DMS79 (cell line): ENCODE measurements around the gene SH3BP1.

Source experiments
- DNase-seq: peaks from one replicate; lab custom pipeline; 2025; lab: John Stamatoyannopoulos, UW

SH3BP1 gene

GRCh38 chr22:37616201-37617083, 23.0 kb upstream of the SH3BP1 start:
- DNase-seq = no peak

- DNase-seq = no peak
Measured at GRCh38 chr22:37617431-37617830, 22.0 kb upstream of the SH3BP1 start.

GRCh38 chr22:37618072-37618656, 21.3 kb upstream of the SH3BP1 start:
- DNase-seq = no peak

- no peak for DNase-seq
Measured at GRCh38 chr22:37618674-37619073, 20.8 kb upstream of the SH3BP1 start.

GRCh38 chr22:37619991-37620390, 19.5 kb upstream of the SH3BP1 start:
- DNase-seq = no peak

GRCh38 chr22:37621352-37621860, 18.1 kb upstream of the SH3BP1 start:
- no peak for DNase-seq

- no peak for DNase-seq
Measured at GRCh38 chr22:37623075-37624016, 16.1 kb upstream of the SH3BP1 start.

GRCh38 chr22:37624017-37624365, 15.5 kb upstream of the SH3BP1 start:
- DNase-seq = no peak

- no peak for DNase-seq
Measured at GRCh38 chr22:37624876-37625275, 14.6 kb upstream of the SH3BP1 start.

- DNase-seq = no peak
Measured at GRCh38 chr22:37625737-37626136, 13.7 kb upstream of the SH3BP1 start.

GRCh38 chr22:37626144-37626543, 13.3 kb upstream of the SH3BP1 start:
- DNase-seq = no peak

GRCh38 chr22:37626556-37627075, 12.9 kb upstream of the SH3BP1 start:
- DNase-seq = no peak

- DNase-seq = no peak
Measured at GRCh38 chr22:37627121-37627520, 12.3 kb upstream of the SH3BP1 start.

- DNase-seq = no peak
Measured at GRCh38 chr22:37627545-37627944, 11.9 kb upstream of the SH3BP1 start.

- DNase-seq = no peak
Measured at GRCh38 chr22:37628830-37629229, 10.6 kb upstream of the SH3BP1 start.

- no peak for DNase-seq
Measured at GRCh38 chr22:37629928-37630327, 9.5 kb upstream of the SH3BP1 start.

- DNase-seq = no peak
Measured at GRCh38 chr22:37630839-37631435, 8.5 kb upstream of the SH3BP1 start.

GRCh38 chr22:37631448-37632173, 7.9 kb upstream of the SH3BP1 start:
- no peak for DNase-seq

- DNase-seq = no peak
Measured at GRCh38 chr22:37632174-37633088, 7.0 kb upstream of the SH3BP1 start.

- DNase-seq = no peak
Measured at GRCh38 chr22:37633089-37633624, 6.3 kb upstream of the SH3BP1 start.
